ENCODE measurements around the gene GRAMD2B. TPM values are rescaled to one million over a fixed set of nuclear protein-coding genes. Genes with fewer than 3 reads are reported as not detected.

GRAMD2B gene
- total RNA-seq, 1 donor from 2014 or later, result 29.1 TPM

GRCh38 chr5:126464016-126464415, 40.8 kb downstream of the GRAMD2B start:
- Mint-ChIP-seq H3K4me3 (ENCODE audit: unreplicated experiment) (no peak overlapping the region), H3K4me1 (ENCODE audit: low read depth, unreplicated experiment) (peaks cover 19% of the 10 kb centered on the region), H3K9me3 (ENCODE audit: unreplicated experiment) (no peaks in the 10 kb centered on the region), H3K27me3 (ENCODE audit: low read depth, unreplicated experiment) (no peaks in the 10 kb centered on the region), H3K36me3 (ENCODE audit: low read depth, unreplicated experiment) (peaks cover 16% of the 10 kb centered on the region), H3K27ac (ENCODE audit: unreplicated experiment) (no peak overlapping the region)
- no peaks in the 10 kb centered on the region for H3K79me2 ChIP-seq (ENCODE audit: insufficient read depth, low read length)
- no peak overlapping the region for H3K27ac ChIP-seq (ENCODE audit: low read depth, low read length)
- no peaks in the 10 kb centered on the region for H3K27me3 ChIP-seq (ENCODE audit: insufficient read depth, low read length)
- H3K4me1 ChIP-seq (ENCODE audit: insufficient read depth, low read length), result no peaks in the 10 kb centered on the region
- H3K9me3 ChIP-seq (ENCODE audit: insufficient read depth, low read depth, low read length), result no peaks in the 10 kb centered on the region
- no peak overlapping the region for H3K4me2 ChIP-seq (ENCODE audit: low read length)
- H3K9ac ChIP-seq (ENCODE audit: low read length), result no peak overlapping the region
- peaks cover 7% of the 10 kb centered on the region for H4K20me1 ChIP-seq (ENCODE audit: insufficient read depth, low read length)
- DNase-seq (ENCODE audit: low read depth) (no peak), FAIRE-seq (no peak)
- no peak overlapping the region for H3K4me3 ChIP-seq (ENCODE audit: insufficient read depth, low read depth, low read length)
- H3K36me3 ChIP-seq (ENCODE audit: insufficient read depth, low read length), result peaks cover 4% of the 10 kb centered on the region
- no peak for TF ChIP-seq EZH2 (IDR thresholded peaks at IDR 0.05; ENCODE audit: insufficient read depth, low read length)
- no peak for TF ChIP-seq CTCF (IDR thresholded peaks at IDR 0.05; ENCODE audit: insufficient read depth, low read depth, low read length)
- H2AFZ ChIP-seq (ENCODE audit: low read depth, low read length), result no peak overlapping the region

- no peak for TF ChIP-seq CTCF (IDR thresholded peaks at IDR 0.05; ENCODE audit: insufficient read depth, low read depth, low read length)
- no peak for TF ChIP-seq EZH2 (IDR thresholded peaks at IDR 0.05; ENCODE audit: insufficient read depth, low read length)
- no peak for DNase-seq (ENCODE audit: low read depth)
- H4K20me1 ChIP-seq (ENCODE audit: insufficient read depth, low read length), result peaks cover 7% of the 10 kb centered on the region
- no peak overlapping the region for H3K4me3 ChIP-seq (ENCODE audit: insufficient read depth, low read depth, low read length)
- no peak for FAIRE-seq
- H3K36me3 ChIP-seq (ENCODE audit: insufficient read depth, low read length), result peaks cover 4% of the 10 kb centered on the region
- no peaks in the 10 kb centered on the region for H3K4me1 ChIP-seq (ENCODE audit: insufficient read depth, low read length)
- H3K4me2 ChIP-seq (ENCODE audit: low read length), result no peak overlapping the region
- no peak overlapping the region for H3K27ac ChIP-seq (ENCODE audit: low read depth, low read length)
- Mint-ChIP-seq H3K27ac (ENCODE audit: unreplicated experiment) (no peak overlapping the region), H3K9me3 (ENCODE audit: unreplicated experiment) (no peaks in the 10 kb centered on the region), H3K4me3 (ENCODE audit: unreplicated experiment) (no peak overlapping the region), H3K36me3 (ENCODE audit: low read depth, unreplicated experiment) (peaks cover 16% of the 10 kb centered on the region), H3K27me3 (ENCODE audit: low read depth, unreplicated experiment) (no peaks in the 10 kb centered on the region), H3K4me1 (ENCODE audit: low read depth, unreplicated experiment) (peaks cover 19% of the 10 kb centered on the region)
- no peaks in the 10 kb centered on the region for H3K79me2 ChIP-seq (ENCODE audit: insufficient read depth, low read length)
- no peak overlapping the region for H3K9ac ChIP-seq (ENCODE audit: low read length)
- no peak overlapping the region for H2AFZ ChIP-seq (ENCODE audit: low read depth, low read length)
- H3K27me3 ChIP-seq (ENCODE audit: insufficient read depth, low read length), result no peaks in the 10 kb centered on the region
- H3K9me3 ChIP-seq (ENCODE audit: insufficient read depth, low read depth, low read length), result no peaks in the 10 kb centered on the region
Observed at GRCh38 chr5:126464959-126465358, 41.8 kb downstream of the GRAMD2B start.

- no peak overlapping the region for H2AFZ ChIP-seq (ENCODE audit: low read depth, low read length)
- Mint-ChIP-seq H3K4me1 (ENCODE audit: low read depth, unreplicated experiment) (peaks cover 21% of the 10 kb centered on the region), H3K27ac (ENCODE audit: unreplicated experiment) (no peak overlapping the region), H3K4me3 (ENCODE audit: unreplicated experiment) (no peak overlapping the region), H3K9me3 (ENCODE audit: unreplicated experiment) (no peaks in the 10 kb centered on the region), H3K27me3 (ENCODE audit: low read depth, unreplicated experiment) (no peaks in the 10 kb centered on the region), H3K36me3 (ENCODE audit: low read depth, unreplicated experiment) (peaks cover 13% of the 10 kb centered on the region)
- DNase-seq (ENCODE audit: low read depth), result no peak
- no peaks in the 10 kb centered on the region for H3K9me3 ChIP-seq (ENCODE audit: insufficient read depth, low read depth, low read length)
- TF ChIP-seq EZH2 (IDR thresholded peaks at IDR 0.05; ENCODE audit: insufficient read depth, low read length) (no peak), CTCF (IDR thresholded peaks at IDR 0.05; ENCODE audit: insufficient read depth, low read depth, low read length) (no peak)
- H3K27ac ChIP-seq (ENCODE audit: low read depth, low read length), result no peak overlapping the region
- FAIRE-seq, result no peak
- no peaks in the 10 kb centered on the region for H3K27me3 ChIP-seq (ENCODE audit: insufficient read depth, low read length)
- no peak overlapping the region for H3K4me3 ChIP-seq (ENCODE audit: insufficient read depth, low read depth, low read length)
- H3K79me2 ChIP-seq (ENCODE audit: insufficient read depth, low read length), result no peaks in the 10 kb centered on the region
- peaks cover 17% of the 10 kb centered on the region for H3K4me1 ChIP-seq (ENCODE audit: insufficient read depth, low read length)
- H3K9ac ChIP-seq (ENCODE audit: low read length), result no peak overlapping the region
- peaks cover 7% of the 10 kb centered on the region for H4K20me1 ChIP-seq (ENCODE audit: insufficient read depth, low read length)
- no peak overlapping the region for H3K4me2 ChIP-seq (ENCODE audit: low read length)
- H3K36me3 ChIP-seq (ENCODE audit: insufficient read depth, low read length), result peaks cover 7% of the 10 kb centered on the region
Observed at GRCh38 chr5:126468091-126468490, 44.9 kb downstream of the GRAMD2B start.
